ENCODE measurements around the gene TPK1.

GRCh38 chr7:144723301-144723700, 112.6 kb downstream of the TPK1 start:
- TF ChIP-seq SP1 (IDR thresholded peaks at IDR 0.05) (no peak), SP1 (CRISPR knock-in tag; IDR thresholded peaks at IDR 0.05) (no peak), CHD4 (IDR thresholded peaks at IDR 0.05; ENCODE audit: borderline replicate concordance, low read length) (no peak), ZNF550 (CRISPR knock-in tag; IDR thresholded peaks at IDR 0.05; ENCODE audit: borderline replicate concordance) (no peak), ZNF589 (CRISPR knock-in tag; conservative IDR thresholded peaks at IDR 0.05) (no peak), CTCF (CRISPR knock-in tag; IDR thresholded peaks at IDR 0.05) (no peak), SP4 (CRISPR knock-in tag; IDR thresholded peaks at IDR 0.05) (no peak), GMEB1 (CRISPR knock-in tag; IDR thresholded peaks at IDR 0.05; ENCODE audit: borderline replicate concordance) (no peak), GPN1 (CRISPR knock-in tag; IDR thresholded peaks at IDR 0.05; ENCODE audit: borderline replicate concordance) (no peak)

Measured in HepG2 (cell line).